IMR-90 (cell line): ENCODE results near the gene VSNL1. TPM values are rescaled to one million over a fixed set of nuclear protein-coding genes. Genes with fewer than 3 reads are reported as not detected.

Source experiments
- ATAC-seq: fragments of 200-7000 bp; cut with Tn5 transposase; 2 replicates; pipeline ENCODE4 v1.9.1; 2020; ENCODE audit warnings: low read depth, mild to moderate bottlenecking, moderate library complexity
- BruUV-seq: library from RNA; stranded (reverse); fragments of 400-500 nt; replicated peaks from 2 replicates; lab custom pipeline; 2021; lab: Mats Ljungman, UMichigan
- CTCF ChIA-PET: fragments of 300-600 bp; formaldehyde crosslinking; extraction: SDS; loops from one replicate; lab custom pipeline; 2021; ENCODE audit warnings: antibody characterized with exemption; lab: Yijun Ruan, JAX
- POLR2A ChIA-PET: fragments of 300-600 bp; sonication (Branson Sonifier 250); formaldehyde crosslinking; loops from one replicate; lab custom pipeline; 2022; ENCODE audit warnings: antibody characterized with exemption; ENCODE audit not compliant: unreplicated experiment; lab: Charles Lee
- DNase-seq: peaks from one replicate; pipeline ENCODE4 v3.0.0; 2013
- H2AFZ ChIP-seq: replicated peaks from 2 replicates; pipeline ENCODE3; 2013; ENCODE audit warnings: low read length, mild to moderate bottlenecking; ENCODE audit not compliant: poor library complexity
- H2AK5ac ChIP-seq: 2 replicates; pipeline ENCODE4 v1.6.1; 2013; ENCODE audit warnings: low read depth, low read length, inconsistent platforms
- H2AK9ac ChIP-seq: replicated peaks from 2 replicates; pipeline ENCODE3; 2013; ENCODE audit warnings: mild to moderate bottlenecking, low read depth, low read length, moderate library complexity; ENCODE audit not compliant: poor library complexity
- H2BK120ac ChIP-seq: 2 replicates; pipeline ENCODE4 v1.6.1; 2013; ENCODE audit warnings: low read depth, low read length, inconsistent platforms
- H2BK15ac ChIP-seq: 3 replicates; pipeline ENCODE4 v1.6.1; 2013; ENCODE audit warnings: low read depth, low read length, inconsistent platforms
- H2BK20ac ChIP-seq: 2 replicates; pipeline ENCODE4 v1.6.1; 2013; ENCODE audit warnings: low read depth, mild to moderate bottlenecking, inconsistent platforms, low read length, moderate library complexity
- H2BK5ac ChIP-seq: 2 replicates; pipeline ENCODE4 v1.6.1; 2013; ENCODE audit warnings: mild to moderate bottlenecking, low read depth, low read length, inconsistent platforms; ENCODE audit not compliant: poor library complexity, severe bottlenecking
- H3K14ac ChIP-seq: replicated peaks from 2 replicates; pipeline ENCODE4 v1.6.1; 2013; ENCODE audit warnings: low read depth, low read length, inconsistent platforms
- H3K18ac ChIP-seq: 2 replicates; pipeline ENCODE4 v1.6.1; 2013; ENCODE audit warnings: low read depth, low read length, control low read depth
- H3K23ac ChIP-seq: 2 replicates; pipeline ENCODE4 v1.6.1; 2013; ENCODE audit warnings: low read depth, low read length, inconsistent platforms
- H3K27ac ChIP-seq: 2 replicates; pipeline ENCODE4 v1.5.1; 2013; ENCODE audit warnings: mild to moderate bottlenecking, control low read depth, low read length; ENCODE audit not compliant: insufficient read depth
- H3K27me3 ChIP-seq: 2 replicates; pipeline ENCODE4 v1.6.1; 2013; ENCODE audit warnings: low read length; ENCODE audit not compliant: control insufficient read depth, insufficient read depth
- H3K36me3 ChIP-seq: 2 replicates; pipeline ENCODE4 v1.6.1; 2013; ENCODE audit warnings: low read length, mixed read lengths; ENCODE audit not compliant: control insufficient read depth, insufficient read depth
- H3K4ac ChIP-seq: 2 replicates; pipeline ENCODE4 v1.6.1; 2013; ENCODE audit warnings: low read depth, low read length, inconsistent platforms
- H3K4me1 ChIP-seq: 2 replicates; pipeline ENCODE4 v1.6.1; 2013; ENCODE audit warnings: low read length, mixed read lengths; ENCODE audit not compliant: control insufficient read depth, insufficient read depth
- H3K4me2 ChIP-seq: 2 replicates; pipeline ENCODE4 v1.6.1; 2013; ENCODE audit warnings: low read depth, mild to moderate bottlenecking, control low read depth, low read length, moderate library complexity
- H3K4me3 ChIP-seq: 2 replicates; pipeline ENCODE4 v1.5.1; 2013; ENCODE audit warnings: low read depth, mild to moderate bottlenecking, control low read depth, low read length, moderate library complexity; ENCODE audit not compliant: insufficient read depth
- H3K56ac ChIP-seq: 2 replicates; pipeline ENCODE4 v1.6.1; 2013; ENCODE audit warnings: low read length, inconsistent platforms; ENCODE audit not compliant: insufficient read depth; ENCODE audit errors: extremely low read depth
- H3K79me1 ChIP-seq, 2 experiments: 2 replicates each; pipeline ENCODE4 v1.6.1; 2013; ENCODE audit warnings: low read length in 2 of 2, inconsistent platforms in 1 of 2, low read depth in 1 of 2
- H3K9ac ChIP-seq: 2 replicates; pipeline ENCODE4 v1.6.1; 2013; ENCODE audit warnings: low read depth, low read length, control low read depth
- H3K9me1 ChIP-seq: 2 replicates; pipeline ENCODE4 v1.6.1; 2013; ENCODE audit warnings: low read length, inconsistent platforms; ENCODE audit not compliant: insufficient read depth
- H3K9me3 ChIP-seq: 2 replicates; pipeline ENCODE4 v1.6.1; 2013; ENCODE audit warnings: low read length; ENCODE audit not compliant: control insufficient read depth, insufficient read depth
- H4K20me1 ChIP-seq: 2 replicates; pipeline ENCODE4 v1.6.1; 2013; ENCODE audit warnings: low read length, inconsistent platforms; ENCODE audit not compliant: insufficient read depth
- H4K5ac ChIP-seq: 2 replicates; pipeline ENCODE4 v1.6.1; 2013; ENCODE audit warnings: mild to moderate bottlenecking, low read depth, low read length, control low read depth
- H4K8ac ChIP-seq, 2 experiments: 2 replicates each; pipeline ENCODE4 v1.6.1; 2013; ENCODE audit warnings: low read depth in 2 of 2, low read length in 2 of 2, control low read depth in 1 of 2, inconsistent platforms in 1 of 2
- H4K91ac ChIP-seq: 2 replicates; pipeline ENCODE4 v1.6.1; 2013; ENCODE audit warnings: low read depth, low read length, inconsistent platforms; ENCODE audit not compliant: insufficient read depth
- BHLHE40 ChIP-seq: fragments of 150-350 bp; IDR thresholded peaks from 2 replicates; pipeline ENCODE4 v1.6.1; 2016; ENCODE audit warnings: mild to moderate bottlenecking, low read depth, low read length
- MAFK ChIP-seq: IDR thresholded peaks from 2 replicates; pipeline ENCODE4 v1.6.1; 2012; ENCODE audit warnings: low read depth, low read length, improper control_type of control experiment
- RAD21 ChIP-seq: IDR thresholded peaks from 2 replicates; pipeline ENCODE4 v1.6.1; 2012; ENCODE audit warnings: low read length, improper control_type of control experiment
- SMC3 ChIP-seq: fragments of 150-350 bp; IDR thresholded peaks from 2 replicates; pipeline ENCODE4 v1.6.1; 2016; ENCODE audit warnings: low read depth, mild to moderate bottlenecking, antibody characterized with exemption, low read length, moderate library complexity
- WGBS, 2 experiments: methylation state at CpG; one replicate each; pipeline versions ENCODE4 v1.1.5 to v1.1.7; 2013; ENCODE audit warnings: missing lambda C conversion rate in 2 of 2; ENCODE audit not compliant: insufficient read length in 1 of 2; ENCODE audit errors: extremely low coverage in 2 of 2; 5-methylcytosine and 5-hydroxymethylcytosine counted together
- dilution Hi-C: fragments of 300-500 bp; cut with HindIII; formaldehyde crosslinking; loops from one replicate; pipeline ENCODE4 v1.14.3; 2018; ENCODE audit warnings: low sequenced_read_pairs; ENCODE audit not compliant: unreplicated experiment
- in situ Hi-C: fragments of 300-500 bp; cut with MboI; formaldehyde crosslinking; loops from 3 replicates; pipeline ENCODE4 v1.14.3; 2019; ENCODE audit warnings: low sequenced_read_pairs, inconsistent platforms, mixed read lengths
- intact Hi-C: fragments of 100-400 bp; cut with micrococcal nuclease; formaldehyde crosslinking; loops from 2 replicates; pipeline ENCODE4 v1.10.0; 2022
- polyA plus RNA-seq, 3 experiments: library from polyadenylated mRNA; depleted of rRNA; stranded (reverse); fragments of >200 nt; gene quantifications; 2 replicates each; pipeline ENCODE4 v1.2.3, GENCODE V29; 2012; ENCODE audit warnings: low replicate concordance in 1 of 3
- total RNA-seq: library from RNA; depleted of rRNA; stranded (reverse); fragments of >200 nt; gene quantifications from 2 replicates; pipeline ENCODE4 v1.2.3, GENCODE V29; 2012
- TF ChIP-seq, protein P1 (sequence below): fragments of 150-350 bp; IDR thresholded peaks from 2 replicates; pipeline ENCODE4 v1.6.1; 2017; ENCODE audit warnings: mild to moderate bottlenecking, antibody characterized with exemption, low read length, low read depth
- TF ChIP-seq, protein P2 (sequence below): fragments of 150-350 bp; IDR thresholded peaks from 2 replicates; pipeline ENCODE4 v1.6.1; 2016; ENCODE audit warnings: low read depth, mild to moderate bottlenecking, low read length, moderate library complexity, borderline replicate concordance

VSNL1 gene
- total and polyA plus RNA-seq, 2 of the 4 experiments (the other 2 are of a cell fraction): 0.32 to 0.36 TPM

DNA sequence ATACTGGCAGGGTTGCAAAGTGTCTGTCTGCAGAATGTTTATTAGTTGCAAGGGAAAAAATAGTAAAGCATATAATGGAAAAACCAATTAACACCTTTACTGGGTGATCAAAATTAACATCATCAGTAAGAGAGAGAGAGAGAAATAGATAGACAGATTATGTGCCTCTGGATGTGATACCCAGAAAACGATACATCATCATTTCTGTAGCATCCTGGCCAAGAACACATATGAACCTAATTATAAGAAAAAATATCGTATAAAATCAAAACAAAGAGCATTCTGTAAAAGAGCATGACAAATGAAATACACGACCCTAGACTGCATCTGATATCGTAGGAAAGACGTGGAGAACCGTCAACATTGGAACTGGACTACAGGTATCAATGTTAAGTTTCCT, 148.5 kb downstream of the VSNL1 start:
- dilution Hi-C loops: no loop called here

More for the DNA sequence above, 148.5 kb downstream of the VSNL1 start:
- H4K91ac ChIP-seq: no peak overlapping the region
- no TSS peak for BruUV-seq
- CTCF ChIA-PET: no interaction called here
- no peak overlapping the region for H2BK20ac ChIP-seq
- no peak overlapping the region for H3K4me2 ChIP-seq
- H3K4me3 ChIP-seq: no peak overlapping the region
- POLR2A ChIA-PET: no interaction called here
- ATAC-seq (no peak), DNase-seq (no peak)
- H3K4ac ChIP-seq: no peak overlapping the region
- H3K27me3 ChIP-seq: no peaks in the 10 kb centered on the region
- H2BK120ac ChIP-seq: no peak overlapping the region
- H3K9ac ChIP-seq: no peak overlapping the region
- H2AK5ac ChIP-seq: no peak overlapping the region
- no peak overlapping the region for H3K23ac ChIP-seq
- H2BK15ac ChIP-seq: no peak overlapping the region
- 0 out of 2 replicates have a peak, but pooled peaks cover 5% of the 10 kb centered on the region for H3K36me3 ChIP-seq
- no peak overlapping the region for H4K8ac ChIP-seq
- H3K4me1 ChIP-seq: no peaks in the 10 kb centered on the region
- no peaks in the 10 kb centered on the region for H4K20me1 ChIP-seq
- no CpG with 5 or more reads among the region's 6 CpGs for WGBS, 2 experiments
- no peak overlapping the region for H3K56ac ChIP-seq
- H2AFZ ChIP-seq: no peak overlapping the region
- no peak overlapping the region for H3K27ac ChIP-seq
- intact Hi-C loops (no loop called here), in situ Hi-C loops (no loop called here)
- no peak overlapping the region for H3K18ac ChIP-seq
- H2AK9ac ChIP-seq: no peak overlapping the region
- no peaks in the 10 kb centered on the region for H3K9me1 ChIP-seq
- no peak overlapping the region for H3K14ac ChIP-seq
- 0 out of 4 replicates have a peak, but pooled peaks cover 0 to 4% of the 10 kb centered on the region in 2 experiments for H3K79me1 ChIP-seq
- TF ChIP-seq, protein P1, sequence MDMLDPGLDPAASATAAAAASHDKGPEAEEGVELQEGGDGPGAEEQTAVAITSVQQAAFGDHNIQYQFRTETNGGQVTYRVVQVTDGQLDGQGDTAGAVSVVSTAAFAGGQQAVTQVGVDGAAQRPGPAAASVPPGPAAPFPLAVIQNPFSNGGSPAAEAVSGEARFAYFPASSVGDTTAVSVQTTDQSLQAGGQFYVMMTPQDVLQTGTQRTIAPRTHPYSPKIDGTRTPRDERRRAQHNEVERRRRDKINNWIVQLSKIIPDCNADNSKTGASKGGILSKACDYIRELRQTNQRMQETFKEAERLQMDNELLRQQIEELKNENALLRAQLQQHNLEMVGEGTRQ: no peak
- TF ChIP-seq, protein P2, sequence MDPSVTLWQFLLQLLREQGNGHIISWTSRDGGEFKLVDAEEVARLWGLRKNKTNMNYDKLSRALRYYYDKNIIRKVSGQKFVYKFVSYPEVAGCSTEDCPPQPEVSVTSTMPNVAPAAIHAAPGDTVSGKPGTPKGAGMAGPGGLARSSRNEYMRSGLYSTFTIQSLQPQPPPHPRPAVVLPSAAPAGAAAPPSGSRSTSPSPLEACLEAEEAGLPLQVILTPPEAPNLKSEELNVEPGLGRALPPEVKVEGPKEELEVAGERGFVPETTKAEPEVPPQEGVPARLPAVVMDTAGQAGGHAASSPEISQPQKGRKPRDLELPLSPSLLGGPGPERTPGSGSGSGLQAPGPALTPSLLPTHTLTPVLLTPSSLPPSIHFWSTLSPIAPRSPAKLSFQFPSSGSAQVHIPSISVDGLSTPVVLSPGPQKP: no peak
- no peak for TF ChIP-seq RAD21
- no peak for TF ChIP-seq MAFK
- TF ChIP-seq BHLHE40: no peak
- TF ChIP-seq SMC3: no peak
- H4K5ac ChIP-seq: no peak overlapping the region
- no peaks in the 10 kb centered on the region for H3K9me3 ChIP-seq
- H2BK5ac ChIP-seq: no peak overlapping the region
